Measurements from ENCODE around the gene MYBPH.

The MYBPH gene

GRCh38 chr1:203175237-203175826, at the start of gene MYBPH:
Gene MYBPH (minus strand): TSS chr1:203175826. CDS start chr1:203175755, 71 bp downstream.
- no peak for DNase-seq (ENCODE audit: low spot score)

GRCh38 chr1:203225071-203225470, 49.4 kb upstream of the MYBPH start:
- no peak for DNase-seq (ENCODE audit: low spot score)

- no peak for DNase-seq (ENCODE audit: low spot score)
Measured at GRCh38 chr1:203223012-203223775, 47.6 kb upstream of the MYBPH start.

- DNase-seq (ENCODE audit: low spot score) = no peak
Measured at GRCh38 chr1:203219934-203220333, 44.3 kb upstream of the MYBPH start.

DNA sequence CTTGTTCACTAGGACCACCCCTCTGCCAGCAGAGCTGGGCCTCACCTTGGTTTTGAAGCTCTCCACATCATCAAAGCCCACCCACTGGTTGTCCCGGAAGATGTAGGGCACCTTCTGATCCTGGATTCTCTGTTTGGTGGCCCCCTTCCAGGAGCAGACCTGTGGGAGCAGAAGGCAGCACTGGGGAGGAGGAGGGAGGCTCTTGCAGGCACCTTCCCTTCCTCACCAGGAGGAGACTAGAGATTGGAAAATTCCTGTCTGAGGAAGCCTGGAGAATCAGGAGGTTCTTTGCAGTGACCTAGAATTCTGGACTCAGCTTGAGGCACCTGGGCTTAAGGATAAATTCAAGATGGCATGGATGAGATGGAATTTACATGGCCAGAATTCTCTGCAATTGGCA, 43.5 kb upstream of the MYBPH start:
- DNase-seq (ENCODE audit: low spot score) = no peak

DNA sequence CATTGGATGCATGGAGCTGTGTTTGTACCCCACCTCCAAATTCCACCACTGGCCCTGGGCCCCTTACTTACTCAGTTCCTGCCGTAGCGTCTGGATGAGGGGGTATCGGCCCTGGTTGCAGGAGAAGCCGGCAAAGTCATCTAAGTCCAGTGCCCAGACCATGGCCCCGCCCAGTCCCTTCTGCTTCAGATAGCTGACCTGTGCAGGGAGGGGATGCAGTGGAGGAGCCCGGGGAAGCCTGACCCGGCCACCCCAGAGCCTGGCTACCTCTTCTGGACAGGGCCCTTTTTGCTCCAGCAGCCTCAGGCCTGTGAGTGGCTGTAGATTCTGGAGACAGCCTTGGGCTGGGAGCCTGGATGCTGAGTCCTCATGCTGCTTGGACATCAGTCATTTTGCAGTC, 42.0 kb upstream of the MYBPH start:
- DNase-seq (ENCODE audit: low spot score) = no peak

- no peak for DNase-seq (ENCODE audit: low spot score)
Measured at GRCh38 chr1:203217139-203217655, 41.6 kb upstream of the MYBPH start.

- peak; percentile 67 for DNase-seq (ENCODE audit: low spot score)
Measured at GRCh38 chr1:203216274-203217138, 40.9 kb upstream of the MYBPH start.

- no peak for DNase-seq (ENCODE audit: low spot score)
Measured at GRCh38 chr1:203215573-203215972, 39.9 kb upstream of the MYBPH start.

DNA sequence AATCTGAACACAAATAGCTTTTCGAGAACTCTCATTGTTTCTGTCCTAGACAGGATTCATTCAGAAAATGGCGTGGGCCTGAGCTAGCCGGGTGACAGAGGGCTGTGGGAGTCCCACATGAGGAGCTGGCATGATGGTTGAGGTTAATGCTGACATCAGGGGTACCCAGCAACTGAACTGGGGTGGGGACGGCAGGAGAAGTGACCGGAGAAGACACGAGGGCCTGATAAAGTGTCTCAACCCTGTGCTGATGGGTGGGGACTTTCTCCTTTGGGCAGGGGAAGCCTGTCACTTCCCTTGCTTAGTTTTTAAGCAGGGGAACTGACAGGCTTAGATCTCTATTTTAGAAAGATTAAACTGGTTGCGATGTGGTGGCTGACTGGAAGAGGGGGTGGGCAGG, 39.2 kb upstream of the MYBPH start:
- DNase-seq (ENCODE audit: low spot score) = no peak

- DNase-seq (ENCODE audit: low spot score) = no peak
Measured at GRCh38 chr1:203213126-203213525, 37.5 kb upstream of the MYBPH start.

DNA sequence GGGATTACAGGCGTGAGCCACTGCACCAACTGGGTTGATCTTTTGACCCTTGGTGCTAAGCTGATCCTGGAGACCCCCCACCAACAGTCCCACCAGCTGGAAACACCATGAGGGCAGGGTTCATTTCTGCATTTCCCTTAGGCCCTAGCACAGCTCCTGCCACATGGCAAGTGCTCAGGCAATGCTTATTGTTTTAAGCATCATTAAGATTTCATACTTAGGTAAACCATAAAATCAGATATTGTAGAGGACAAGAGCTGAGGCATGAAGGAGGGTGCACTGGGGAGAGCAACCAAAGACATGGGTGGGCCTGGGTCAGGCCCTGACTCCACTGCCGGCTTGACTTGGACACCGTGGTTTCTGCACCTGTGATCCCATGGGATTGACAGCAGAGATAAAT, 36.2 kb upstream of the MYBPH start:
- no peak for DNase-seq (ENCODE audit: low spot score)

DNA sequence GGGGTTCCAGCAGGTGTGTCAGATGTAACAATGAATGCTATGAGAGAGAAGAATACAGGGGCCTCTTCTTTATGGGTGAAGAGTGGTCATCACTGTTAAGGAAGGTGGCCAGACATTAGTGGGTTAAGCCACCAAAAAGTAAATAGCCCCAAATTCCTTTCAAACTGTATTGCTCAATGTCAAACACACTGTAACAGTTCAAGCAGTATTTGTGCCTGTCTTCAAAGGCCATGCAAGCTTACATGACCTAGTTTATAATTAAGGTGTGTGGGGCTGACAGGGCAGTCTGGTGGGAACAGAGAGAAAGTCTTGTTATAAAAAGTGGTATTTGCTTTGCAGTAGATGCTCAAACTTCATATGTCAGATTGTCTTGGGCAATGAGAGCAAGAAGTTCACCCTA, 35.4 kb upstream of the MYBPH start:
- DNase-seq (ENCODE audit: low spot score) = no peak

- DNase-seq (ENCODE audit: low spot score) = no peak
Measured at GRCh38 chr1:203210350-203210749, 34.7 kb upstream of the MYBPH start.

- DNase-seq (ENCODE audit: low spot score) = no peak
Measured at GRCh38 chr1:203208181-203208580, 32.6 kb upstream of the MYBPH start.

DNA sequence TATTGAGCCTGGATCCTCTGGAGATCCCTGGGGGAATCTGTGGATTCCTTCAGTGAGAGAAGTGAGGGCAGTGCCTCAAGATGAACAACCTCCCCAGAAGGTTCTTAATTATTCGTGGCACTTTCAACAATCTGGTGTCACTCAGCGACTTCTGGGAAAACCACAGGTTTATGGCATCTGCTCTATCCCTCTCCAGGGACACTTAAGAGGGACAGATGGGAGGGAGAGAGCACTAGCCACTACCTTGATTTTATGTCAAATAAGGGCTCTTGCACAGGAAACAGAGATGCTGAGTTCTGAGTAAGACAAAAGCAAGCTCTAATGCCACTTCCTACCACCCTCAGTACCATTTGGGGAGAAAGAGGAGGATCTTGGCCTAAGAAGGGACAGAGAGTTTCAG, 32.1 kb upstream of the MYBPH start:
- no peak for DNase-seq (ENCODE audit: low spot score)

DNA sequence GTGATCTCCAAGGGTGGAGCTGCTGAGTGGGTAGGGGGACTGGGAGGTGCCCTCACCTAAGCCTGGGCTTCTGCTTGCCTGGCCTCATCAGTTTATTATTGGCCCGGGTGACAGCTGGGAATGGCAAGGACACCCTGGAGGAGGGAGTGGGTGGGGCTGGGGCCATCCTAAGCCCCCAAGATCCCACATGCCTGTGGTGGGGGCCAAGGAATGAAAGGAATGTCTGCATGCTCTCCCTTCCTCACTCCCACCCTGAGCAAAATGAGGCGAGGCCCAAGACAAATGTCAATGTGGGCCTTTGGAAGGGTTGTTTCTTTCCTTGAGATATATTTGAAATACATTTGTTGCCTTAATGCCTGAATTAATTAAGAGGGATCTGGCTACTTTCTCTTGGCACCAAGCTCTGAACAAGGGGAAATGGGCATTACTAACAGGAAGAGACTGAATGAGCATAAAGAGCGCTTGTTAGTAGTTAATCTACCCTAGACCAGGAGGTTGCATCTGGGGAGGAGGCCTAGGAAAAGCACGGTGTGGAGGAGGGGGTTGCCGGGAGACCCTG, 30.6 kb upstream of the MYBPH start:
- DNase-seq (ENCODE audit: low spot score) = no peak

DNA sequence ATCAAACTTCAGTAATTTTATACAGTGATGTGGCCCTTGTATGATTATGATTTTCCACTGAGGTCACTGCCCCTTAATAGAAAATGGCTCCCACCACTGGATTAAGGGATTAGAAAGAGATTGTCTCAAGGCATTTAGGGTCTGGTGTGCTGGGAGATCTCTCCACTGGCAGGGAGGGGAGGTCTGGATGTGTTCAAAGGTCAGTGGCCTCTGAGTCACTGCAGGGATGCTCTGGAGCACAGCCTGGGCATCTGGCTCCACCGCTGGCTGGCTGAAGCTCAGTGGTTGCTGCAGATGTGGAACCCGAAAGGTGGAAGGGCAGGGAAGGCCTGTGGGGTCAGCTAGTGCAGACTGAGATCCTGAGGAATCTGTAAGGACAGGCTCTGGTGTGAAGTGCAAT, 29.1 kb upstream of the MYBPH start:
- DNase-seq (ENCODE audit: low spot score) = no peak

DNA sequence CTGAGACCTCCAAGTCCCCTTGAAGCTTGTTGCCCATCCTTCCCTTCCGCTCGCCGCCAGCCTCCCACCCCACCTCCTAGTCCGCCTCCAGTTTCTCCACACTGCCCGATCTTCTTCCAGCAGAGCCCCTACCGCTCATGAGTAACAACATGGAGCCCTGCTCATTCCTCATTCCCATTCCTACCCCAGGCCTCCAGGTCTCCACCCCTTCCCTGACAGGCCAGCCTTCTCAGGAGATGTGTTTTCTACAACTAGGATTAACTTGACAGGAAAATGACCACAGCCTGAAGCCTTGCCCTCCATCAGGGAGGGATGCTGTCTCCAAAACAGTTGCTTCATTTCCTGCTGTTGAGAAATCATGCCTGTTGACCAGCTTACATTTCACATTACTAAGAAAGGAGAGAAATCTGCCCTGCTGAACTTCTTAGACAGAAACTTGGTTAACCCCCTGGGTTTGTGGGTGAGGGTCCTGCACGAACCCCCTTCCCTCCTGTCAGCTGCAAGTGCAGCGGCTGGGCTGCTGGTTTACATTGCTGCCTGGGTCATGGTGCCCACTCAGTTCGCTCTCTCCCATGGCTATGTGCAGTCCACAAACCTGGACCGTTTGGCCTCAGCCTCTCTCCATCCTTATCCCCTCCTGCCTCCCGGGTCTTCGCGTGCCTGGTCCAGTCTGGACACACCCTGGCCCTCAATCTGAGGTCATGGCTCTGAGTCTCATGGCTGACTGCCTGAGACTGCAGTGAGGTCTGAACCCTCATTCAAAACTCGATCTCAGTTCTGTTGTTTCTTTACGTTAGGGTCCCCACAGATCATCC, 27.0 kb upstream of the MYBPH start:
- no peak for DNase-seq (ENCODE audit: low spot score)

GRCh38 chr1:203201516-203202205, 26.0 kb upstream of the MYBPH start:
- DNase-seq (ENCODE audit: low spot score) = no peak

GRCh38 chr1:203200916-203201315, 25.3 kb upstream of the MYBPH start:
- DNase-seq (ENCODE audit: low spot score) = no peak

Measured in activated CD4-positive, alpha-beta T cell treated with anti-CD3 and anti-CD28 coated beads, Interleukin-2, Interleukin-4, amounts not matched to agents 100 ng/mL and 50 ng/mL, durations not matched to agents 16 hours and 8 hours (primary cell).